Fibroblast of lung (primary cell): ENCODE results near the gene PCDH7. TPM values are rescaled to one million over a fixed set of nuclear protein-coding genes. Genes with fewer than 3 reads are reported as not detected.
A peak's percentile ranks its signal among the peaks of the same experiment; 100 is the strongest.

Experiments
- DNase-seq, 2 donors: peaks; one replicate each; pipeline versions ENCODE4 v3.0.0 to v3.0.0-alpha.2; 2010; ENCODE audit warnings: low read depth in 2 of 2
- H2AFZ ChIP-seq: 2 replicates; pipeline ENCODE4 v1.5.1; 2012; ENCODE audit warnings: low read length, control low read depth, inconsistent platforms
- H3K27ac ChIP-seq: 2 replicates; pipeline ENCODE4 v1.5.1; 2011; ENCODE audit warnings: low read length, control low read depth; ENCODE audit not compliant: insufficient read depth
- H3K27me3 ChIP-seq: 2 replicates; pipeline ENCODE4 v1.5.1; 2011; ENCODE audit warnings: mild to moderate bottlenecking, low read length; ENCODE audit not compliant: control insufficient read depth, insufficient read depth
- H3K36me3 ChIP-seq: 2 replicates; pipeline ENCODE4 v1.5.1; 2011; ENCODE audit warnings: low read length; ENCODE audit not compliant: control insufficient read depth, insufficient read depth
- H3K4me1 ChIP-seq: 2 replicates; pipeline ENCODE4 v1.5.1; 2011; ENCODE audit warnings: low read length; ENCODE audit not compliant: control insufficient read depth, insufficient read depth; ENCODE audit errors: extremely low read depth
- H3K4me2 ChIP-seq: 2 replicates; pipeline ENCODE4 v1.5.1; 2011; ENCODE audit warnings: low read length, control low read depth; ENCODE audit not compliant: insufficient read depth; ENCODE audit errors: extremely low read depth
- H3K4me3 ChIP-seq, 4 experiments: fragments of 200-600 bp in 1 of 4; sonication (generic) in 1 of 4; replicated peaks in 1 of 4; 2 replicates each; pipeline ENCODE4 v1.5.1; 2011 to 2016; ENCODE audit warnings: low read length in 4 of 4, low read depth in 3 of 4, mild to moderate bottlenecking in 3 of 4, control low read depth in 2 of 4, inconsistent platforms in 1 of 4, mixed read lengths in 1 of 4; ENCODE audit not compliant: insufficient read depth in 1 of 4; ENCODE audit errors: control extremely low read depth in 1 of 4
- H3K79me2 ChIP-seq: 2 replicates; pipeline ENCODE4 v1.5.1; 2012; ENCODE audit warnings: mild to moderate bottlenecking, low read length, inconsistent platforms; ENCODE audit not compliant: control insufficient read depth, insufficient read depth
- H3K9ac ChIP-seq: 2 replicates; pipeline ENCODE4 v1.5.1; 2011; ENCODE audit warnings: mild to moderate bottlenecking, low read length, control low read depth; ENCODE audit not compliant: insufficient read depth
- H3K9me3 ChIP-seq: 2 replicates; pipeline ENCODE4 v1.5.1; 2012; ENCODE audit warnings: low read depth, low read length; ENCODE audit not compliant: control insufficient read depth, insufficient read depth
- H4K20me1 ChIP-seq: 2 replicates; pipeline ENCODE4 v1.5.1; 2011; ENCODE audit warnings: low read length; ENCODE audit not compliant: control insufficient read depth, insufficient read depth; ENCODE audit errors: extremely low read depth
- EZH2 ChIP-seq: IDR thresholded peaks from 2 replicates; pipeline ENCODE4 v1.5.1; 2012; ENCODE audit warnings: low read length, control low read depth, mild to moderate bottlenecking; ENCODE audit errors: missing control alignments
- polyA plus RNA-seq, 2 donors: library from polyadenylated mRNA; depleted of rRNA in 1 of 2; stranded (reverse) in 1 of 2; unstranded in 1 of 2; fragments of >200 nt; gene quantifications; 2 replicates each; pipeline ENCODE4 v1.2.1, GENCODE V29; 2011 to 2012; ENCODE audit warnings: missing spikeins in 1 of 2
- total RNA-seq: library from RNA; depleted of rRNA; stranded (reverse); fragments of >200 nt; gene quantifications from 2 replicates; pipeline ENCODE4 v1.2.1, GENCODE V29; 2014
- TF ChIP-seq, protein P1 (sequence below), 2 donors: IDR thresholded peaks in 1 of 2; conservative IDR thresholded peaks in 1 of 2; 1 replicate in 1 of 2; 2 replicates in 1 of 2; pipeline ENCODE4 v1.5.1; 2011 to 2012; ENCODE audit warnings: low read length in 2 of 2, control low read depth in 1 of 2, inconsistent platforms in 1 of 2, low read depth in 1 of 2, mild to moderate bottlenecking in 1 of 2

PCDH7 gene
- total and polyA plus RNA-seq, 2 donors (not counting 1 experiment from before 2014, with no cell fraction given) = 2.3 to 21.4 TPM

DNA sequence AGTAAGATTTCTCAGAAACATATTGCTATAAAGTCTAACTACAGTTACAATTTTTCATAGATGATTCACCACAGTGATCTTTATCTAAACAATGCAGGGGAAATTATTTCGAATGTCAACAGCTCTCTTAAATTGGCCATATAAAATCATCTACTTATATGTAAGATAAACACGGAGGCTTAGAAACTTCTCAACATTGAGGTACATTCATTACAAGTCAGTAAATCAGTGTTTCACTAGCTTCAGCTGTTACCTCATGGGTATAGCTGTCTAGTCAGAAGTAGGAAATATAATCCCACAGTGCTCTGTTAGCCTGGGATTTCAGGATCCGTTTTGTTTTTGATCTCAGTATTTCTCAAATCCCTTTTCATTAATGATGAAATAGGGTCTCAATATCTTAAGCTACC is 43.2 kb downstream of the PCDH7 start:
- H3K9ac ChIP-seq = no peak overlapping the region

DNA sequence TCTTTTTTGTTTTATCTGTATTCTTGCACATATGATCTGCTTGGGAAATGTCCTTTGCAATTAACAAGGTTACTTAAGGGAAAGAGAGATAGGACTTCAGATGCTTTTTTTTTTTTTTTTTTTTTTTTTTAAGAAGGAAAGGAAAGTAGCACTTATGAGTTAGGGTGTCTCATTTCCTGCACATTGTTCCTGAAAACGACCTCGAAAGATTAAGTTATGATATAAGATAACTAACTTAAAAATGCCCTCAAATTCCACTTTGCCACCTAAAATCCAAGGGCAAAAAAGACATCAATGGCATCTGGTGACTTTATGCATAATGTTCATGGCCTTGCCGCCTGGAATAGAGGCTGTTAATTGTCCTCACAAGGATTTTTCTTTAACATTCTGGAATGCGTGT is 44.9 kb downstream of the PCDH7 start:
- Histone ChIP-seq H3K79me2 (no peaks in the 10 kb centered on the region), H2AFZ (no peak overlapping the region), H3K4me3 (no peak overlapping the region), H3K36me3 (no peaks in the 10 kb centered on the region), H3K4me2 (no peak overlapping the region), H3K9me3 (no peaks in the 10 kb centered on the region), H3K27me3 (no peaks in the 10 kb centered on the region), H4K20me1 (no peaks in the 10 kb centered on the region), H3K4me1 (peaks cover 2% of the 10 kb centered on the region), H3K9ac (no peak overlapping the region), H3K27ac (no peak overlapping the region)
- no peak for DNase-seq
- TF ChIP-seq, protein P1, sequence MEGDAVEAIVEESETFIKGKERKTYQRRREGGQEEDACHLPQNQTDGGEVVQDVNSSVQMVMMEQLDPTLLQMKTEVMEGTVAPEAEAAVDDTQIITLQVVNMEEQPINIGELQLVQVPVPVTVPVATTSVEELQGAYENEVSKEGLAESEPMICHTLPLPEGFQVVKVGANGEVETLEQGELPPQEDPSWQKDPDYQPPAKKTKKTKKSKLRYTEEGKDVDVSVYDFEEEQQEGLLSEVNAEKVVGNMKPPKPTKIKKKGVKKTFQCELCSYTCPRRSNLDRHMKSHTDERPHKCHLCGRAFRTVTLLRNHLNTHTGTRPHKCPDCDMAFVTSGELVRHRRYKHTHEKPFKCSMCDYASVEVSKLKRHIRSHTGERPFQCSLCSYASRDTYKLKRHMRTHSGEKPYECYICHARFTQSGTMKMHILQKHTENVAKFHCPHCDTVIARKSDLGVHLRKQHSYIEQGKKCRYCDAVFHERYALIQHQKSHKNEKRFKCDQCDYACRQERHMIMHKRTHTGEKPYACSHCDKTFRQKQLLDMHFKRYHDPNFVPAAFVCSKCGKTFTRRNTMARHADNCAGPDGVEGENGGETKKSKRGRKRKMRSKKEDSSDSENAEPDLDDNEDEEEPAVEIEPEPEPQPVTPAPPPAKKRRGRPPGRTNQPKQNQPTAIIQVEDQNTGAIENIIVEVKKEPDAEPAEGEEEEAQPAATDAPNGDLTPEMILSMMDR (conservative IDR thresholded peaks at IDR 0.05 in 1 of 2, IDR thresholded peaks at IDR 0.05 in 1 of 2; ENCODE audit: low read depth in 1 of 2, low read length in 2 of 2) = no peak
- no peak for TF ChIP-seq EZH2

More for the DNA sequence above, 43.2 kb downstream of the PCDH7 start:
- Histone ChIP-seq H3K27me3 (no peaks in the 10 kb centered on the region), H3K4me3 (peak overlapping the region in 1 of 4 experiments; percentile 3), H2AFZ (no peak overlapping the region), H3K4me1 (peaks cover 2% of the 10 kb centered on the region), H3K36me3 (no peaks in the 10 kb centered on the region), H3K27ac (no peak overlapping the region), H3K9me3 (no peaks in the 10 kb centered on the region), H4K20me1 (no peaks in the 10 kb centered on the region), H3K79me2 (no peaks in the 10 kb centered on the region), H3K4me2 (peak overlapping the region; percentile 72)
- TF ChIP-seq, protein P1 (conservative IDR thresholded peaks at IDR 0.05 in 1 of 2, IDR thresholded peaks at IDR 0.05 in 1 of 2; ENCODE audit: low read depth in 1 of 2, low read length in 2 of 2) = no peak
- TF ChIP-seq EZH2 = no peak
- peak; percentile 74 to 82 for DNase-seq

DNA sequence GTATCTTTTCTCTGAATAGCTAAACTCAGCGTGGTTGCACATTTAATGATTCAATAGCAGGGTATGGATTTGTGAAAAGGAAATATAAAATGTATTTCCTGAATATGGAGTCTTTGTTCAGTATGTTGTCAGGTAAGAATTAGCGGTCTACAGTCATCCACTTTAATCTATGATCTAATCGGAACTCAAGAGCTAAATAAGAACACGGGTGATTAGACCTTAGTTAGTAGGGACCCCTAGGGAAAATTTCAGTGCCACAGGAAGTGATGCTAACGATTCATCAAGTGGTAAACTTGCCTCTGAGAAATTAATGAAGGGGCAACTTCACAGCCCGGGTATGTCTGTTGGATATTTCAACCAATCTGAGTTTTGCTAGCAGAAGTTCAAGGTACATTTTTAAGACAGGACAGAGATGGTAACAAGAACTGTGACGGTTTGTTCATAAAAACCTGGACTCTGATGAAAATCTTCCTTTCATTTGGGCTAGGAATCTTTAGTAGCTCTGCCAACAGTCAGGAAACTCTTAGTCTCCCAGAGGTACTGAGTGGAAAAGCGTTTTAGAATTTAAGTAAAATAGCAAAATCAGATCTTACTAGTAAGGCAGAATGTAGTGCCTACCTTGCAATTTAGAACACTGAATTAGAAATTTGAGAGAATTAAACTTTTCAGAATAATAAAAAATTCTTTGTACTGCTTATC is 47.1 kb downstream of the PCDH7 start:
- no peak overlapping the region for H3K4me2 ChIP-seq
- no peaks in the 10 kb centered on the region for H3K27me3 ChIP-seq
- DNase-seq = no peak
- H3K9me3 ChIP-seq = no peaks in the 10 kb centered on the region
- no peak overlapping the region for H3K4me3 ChIP-seq
- H3K27ac ChIP-seq = no peak overlapping the region
- H2AFZ ChIP-seq = no peak overlapping the region
- no peaks in the 10 kb centered on the region for H4K20me1 ChIP-seq
- peaks cover 2% of the 10 kb centered on the region for H3K4me1 ChIP-seq
- H3K9ac ChIP-seq = no peak overlapping the region
- no peaks in the 10 kb centered on the region for H3K36me3 ChIP-seq
- TF ChIP-seq, protein P1 (conservative IDR thresholded peaks at IDR 0.05 in 1 of 2, IDR thresholded peaks at IDR 0.05 in 1 of 2; ENCODE audit: low read depth in 1 of 2, low read length in 2 of 2) = no peak
- no peak for TF ChIP-seq EZH2
- H3K79me2 ChIP-seq = no peaks in the 10 kb centered on the region
